ENCODE results near the gene USP15.

Gene USP15

DNA sequence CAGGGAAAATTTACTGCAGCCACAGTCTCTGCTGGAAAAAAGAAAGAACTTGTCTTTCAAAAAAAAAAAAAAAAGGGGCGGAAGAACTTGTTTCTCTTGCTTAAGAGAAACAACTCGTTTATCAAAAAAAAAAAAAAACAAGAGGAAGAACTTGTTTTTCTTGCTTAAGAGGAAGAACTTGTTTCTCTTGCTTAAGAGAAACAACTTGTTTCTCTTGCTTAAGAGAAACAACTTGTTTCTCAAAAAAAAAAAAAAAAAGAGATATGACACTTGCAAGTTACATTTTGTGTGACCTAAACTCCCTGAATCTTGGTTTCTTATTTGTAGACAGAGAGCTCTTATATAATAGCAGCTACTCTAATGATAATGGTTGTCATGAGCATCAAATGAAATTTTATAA lies 44.7 kb upstream of the USP15 start:
- Histone ChIP-seq H2BK5ac (ENCODE audit: low read depth, low read length, poor library complexity) (no peak overlapping the region), H3K18ac (ENCODE audit: low read length) (no peak overlapping the region), H3K4me2 (ENCODE audit: low read length) (no peak overlapping the region), H3K27ac (ENCODE audit: low read depth, low read length) (peak overlapping the region; percentile 70), H3K9ac (ENCODE audit: low read length) (no peak overlapping the region), H4K8ac (ENCODE audit: low read depth, low read length) (no peak overlapping the region), H3K14ac (ENCODE audit: low read length) (no peak overlapping the region), H3K4me1 (ENCODE audit: control insufficient read depth in 1 of 2, insufficient read depth in 2 of 2, low read length in 2 of 2) (peaks cover 2 to 6% of the 10 kb centered on the region in 2 experiments), H3K79me2 (ENCODE audit: control insufficient read depth, insufficient read depth, low read length, poor library complexity) (no peaks in the 10 kb centered on the region), H2BK12ac (ENCODE audit: low read length) (no peak overlapping the region), H3K79me1 (ENCODE audit: low read length) (peaks cover 2% of the 10 kb centered on the region), H3K27me3 (ENCODE audit: insufficient read depth, low read length) (no peaks in the 10 kb centered on the region), H2AK5ac (ENCODE audit: low read length) (no peak overlapping the region), H4K12ac (ENCODE audit: low read depth, low read length) (no peak overlapping the region), H3K9me3 (ENCODE audit: insufficient read depth, low read depth, low read length) (no peaks in the 10 kb centered on the region), H4K91ac (ENCODE audit: low read depth, low read length) (no peak overlapping the region), H3K23ac (ENCODE audit: low read length) (no peak overlapping the region), H3K4me3 (ENCODE audit: low read depth, low read length) (no peak overlapping the region), H2AFZ (ENCODE audit: insufficient read depth, low read length, poor library complexity) (no peak overlapping the region), H3K36me3 (ENCODE audit: control insufficient read depth in 1 of 2, insufficient read depth in 2 of 2, low read length in 2 of 2) (no peaks in the 10 kb centered on the region), H3K4ac (ENCODE audit: low read depth, low read length) (no peak overlapping the region), H2BK120ac (ENCODE audit: insufficient read depth, low read length, poor library complexity) (no peak overlapping the region)
- DNase-seq = peak in 1 of 2 donors; percentile 97
- WGBS (ENCODE audit: extremely low coverage, insufficient coverage, insufficient read length) = no CpG with 5 or more reads among the region's 2 CpGs

GRCh38 chr12:62217466-62218194 lies 42.6 kb upstream of the USP15 start:
- Histone ChIP-seq H3K4me1 (ENCODE audit: control insufficient read depth in 1 of 2, insufficient read depth in 2 of 2, low read length in 2 of 2) (peaks cover 2 to 6% of the 10 kb centered on the region in 2 experiments), H3K27ac (ENCODE audit: low read depth, low read length) (no peak overlapping the region), H3K18ac (ENCODE audit: low read length) (no peak overlapping the region), H4K91ac (ENCODE audit: low read depth, low read length) (no peak overlapping the region), H3K14ac (ENCODE audit: low read length) (no peak overlapping the region), H2AFZ (ENCODE audit: insufficient read depth, low read length, poor library complexity) (no peak overlapping the region), H2BK12ac (ENCODE audit: low read length) (no peak overlapping the region), H4K8ac (ENCODE audit: low read depth, low read length) (no peak overlapping the region), H2AK5ac (ENCODE audit: low read length) (no peak overlapping the region), H3K9ac (ENCODE audit: low read length) (no peak overlapping the region), H3K36me3 (ENCODE audit: control insufficient read depth in 1 of 2, insufficient read depth in 2 of 2, low read length in 2 of 2) (no peaks in the 10 kb centered on the region), H3K79me2 (ENCODE audit: control insufficient read depth, insufficient read depth, low read length, poor library complexity) (no peaks in the 10 kb centered on the region), H3K4me2 (ENCODE audit: low read length) (no peak overlapping the region), H3K4ac (ENCODE audit: low read depth, low read length) (no peak overlapping the region), H3K23ac (ENCODE audit: low read length) (no peak overlapping the region), H2BK5ac (ENCODE audit: low read depth, low read length, poor library complexity) (no peak overlapping the region), H3K79me1 (ENCODE audit: low read length) (peaks cover 2% of the 10 kb centered on the region), H3K4me3 (ENCODE audit: low read depth, low read length) (no peak overlapping the region), H2BK120ac (ENCODE audit: insufficient read depth, low read length, poor library complexity) (no peak overlapping the region), H4K12ac (ENCODE audit: low read depth, low read length) (no peak overlapping the region), H3K9me3 (ENCODE audit: insufficient read depth, low read depth, low read length) (no peaks in the 10 kb centered on the region), H3K27me3 (ENCODE audit: insufficient read depth, low read length) (no peaks in the 10 kb centered on the region)
- WGBS (ENCODE audit: extremely low coverage, insufficient coverage, insufficient read length) = no CpG with 5 or more reads among the region's 6 CpGs
- no peak for DNase-seq

DNA sequence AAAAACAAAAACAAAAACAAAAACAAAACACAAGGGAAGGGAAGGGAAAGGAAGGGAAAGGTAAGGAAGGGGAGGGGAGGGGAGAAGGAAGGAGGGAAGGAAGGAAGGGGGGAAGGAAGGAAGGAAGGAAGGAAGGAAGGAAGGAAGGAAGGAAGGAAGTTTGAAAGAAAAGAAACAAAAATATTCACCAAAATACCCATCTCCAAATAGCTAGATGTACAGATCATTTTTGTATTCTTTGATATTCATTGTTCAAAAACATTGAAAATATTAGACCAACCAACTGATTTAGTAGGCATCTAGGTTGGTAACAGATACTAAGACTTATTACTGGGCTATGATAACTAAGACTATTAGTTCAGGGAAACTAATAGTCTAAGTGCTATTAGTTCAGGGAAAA lies 39.1 kb upstream of the USP15 start:
- no peak overlapping the region for H2BK120ac ChIP-seq (ENCODE audit: insufficient read depth, low read length, poor library complexity)
- no peak overlapping the region for H3K23ac ChIP-seq (ENCODE audit: low read length)
- no peaks in the 10 kb centered on the region for H3K27me3 ChIP-seq (ENCODE audit: insufficient read depth, low read length)
- H2BK12ac ChIP-seq (ENCODE audit: low read length) = no peak overlapping the region
- no peak overlapping the region for H3K14ac ChIP-seq (ENCODE audit: low read length)
- no peak overlapping the region for H3K4me3 ChIP-seq (ENCODE audit: low read depth, low read length)
- no peak overlapping the region for H4K91ac ChIP-seq (ENCODE audit: low read depth, low read length)
- H2BK5ac ChIP-seq (ENCODE audit: low read depth, low read length, poor library complexity) = no peak overlapping the region
- peaks cover 0 to 2% of the 10 kb centered on the region in 2 experiments for H3K4me1 ChIP-seq (ENCODE audit: control insufficient read depth in 1 of 2, insufficient read depth in 2 of 2, low read length in 2 of 2)
- no peak overlapping the region for H2AFZ ChIP-seq (ENCODE audit: insufficient read depth, low read length, poor library complexity)
- no peak overlapping the region for H3K27ac ChIP-seq (ENCODE audit: low read depth, low read length)
- no peaks in the 10 kb centered on the region for H3K79me2 ChIP-seq (ENCODE audit: control insufficient read depth, insufficient read depth, low read length, poor library complexity)
- no peaks in the 10 kb centered on the region for H3K9me3 ChIP-seq (ENCODE audit: insufficient read depth, low read depth, low read length)
- peaks cover under 1% of the 10 kb centered on the region for H3K79me1 ChIP-seq (ENCODE audit: low read length)
- H4K12ac ChIP-seq (ENCODE audit: low read depth, low read length) = no peak overlapping the region
- H3K4ac ChIP-seq (ENCODE audit: low read depth, low read length) = no peak overlapping the region
- H3K18ac ChIP-seq (ENCODE audit: low read length) = no peak overlapping the region
- no peak overlapping the region for H4K8ac ChIP-seq (ENCODE audit: low read depth, low read length)
- no peak overlapping the region for H3K4me2 ChIP-seq (ENCODE audit: low read length)
- H3K9ac ChIP-seq (ENCODE audit: low read length) = no peak overlapping the region
- H3K36me3 ChIP-seq (ENCODE audit: control insufficient read depth in 1 of 2, insufficient read depth in 2 of 2, low read length in 2 of 2) = no peaks in the 10 kb centered on the region
- no peak for DNase-seq
- no peak overlapping the region for H2AK5ac ChIP-seq (ENCODE audit: low read length)

- Histone ChIP-seq H3K27ac (ENCODE audit: low read depth, low read length) (no peak overlapping the region), H3K4me1 (ENCODE audit: control insufficient read depth in 1 of 2, insufficient read depth in 2 of 2, low read length in 2 of 2) (no peaks in the 10 kb centered on the region), H2AFZ (ENCODE audit: insufficient read depth, low read length, poor library complexity) (no peak overlapping the region), H3K4ac (ENCODE audit: low read depth, low read length) (no peak overlapping the region), H3K79me1 (ENCODE audit: low read length) (no peaks in the 10 kb centered on the region), H3K27me3 (ENCODE audit: insufficient read depth, low read length) (no peaks in the 10 kb centered on the region), H3K4me2 (ENCODE audit: low read length) (no peak overlapping the region), H2BK5ac (ENCODE audit: low read depth, low read length, poor library complexity) (no peak overlapping the region), H4K91ac (ENCODE audit: low read depth, low read length) (no peak overlapping the region), H3K9me3 (ENCODE audit: insufficient read depth, low read depth, low read length) (no peaks in the 10 kb centered on the region), H3K79me2 (ENCODE audit: control insufficient read depth, insufficient read depth, low read length, poor library complexity) (no peaks in the 10 kb centered on the region), H4K8ac (ENCODE audit: low read depth, low read length) (no peak overlapping the region), H3K18ac (ENCODE audit: low read length) (no peak overlapping the region), H3K4me3 (ENCODE audit: low read depth, low read length) (no peak overlapping the region), H2BK120ac (ENCODE audit: insufficient read depth, low read length, poor library complexity) (no peak overlapping the region), H3K9ac (ENCODE audit: low read length) (no peak overlapping the region), H2BK12ac (ENCODE audit: low read length) (no peak overlapping the region), H4K12ac (ENCODE audit: low read depth, low read length) (no peak overlapping the region), H3K23ac (ENCODE audit: low read length) (no peak overlapping the region), H3K14ac (ENCODE audit: low read length) (no peak overlapping the region), H2AK5ac (ENCODE audit: low read length) (no peak overlapping the region), H3K36me3 (ENCODE audit: control insufficient read depth in 1 of 2, insufficient read depth in 2 of 2, low read length in 2 of 2) (no peaks in the 10 kb centered on the region)
- no CpG with 5 or more reads among the region's 3 CpGs for WGBS (ENCODE audit: extremely low coverage, insufficient coverage, insufficient read length)
- no peak for DNase-seq
Observed at GRCh38 chr12:62224601-62225000, 35.6 kb upstream of the USP15 start.

Measured in trophoblast cell (in vitro differentiated cells and primary cell).